Measurements from ENCODE around the gene FAM131C. TPM values are rescaled to one million over a fixed set of nuclear protein-coding genes. Genes with fewer than 3 reads are reported as not detected.
"Not testable (repeated sequence)": the region's sequence is repeated elsewhere in the genome, so short reads cannot be mapped to it uniquely, and the experiment has no call there.

FAM131C gene
- total RNA-seq, 6 experiments from 2014 or later = 0.19 to 1.00 TPM; not detected in 4

DNA sequence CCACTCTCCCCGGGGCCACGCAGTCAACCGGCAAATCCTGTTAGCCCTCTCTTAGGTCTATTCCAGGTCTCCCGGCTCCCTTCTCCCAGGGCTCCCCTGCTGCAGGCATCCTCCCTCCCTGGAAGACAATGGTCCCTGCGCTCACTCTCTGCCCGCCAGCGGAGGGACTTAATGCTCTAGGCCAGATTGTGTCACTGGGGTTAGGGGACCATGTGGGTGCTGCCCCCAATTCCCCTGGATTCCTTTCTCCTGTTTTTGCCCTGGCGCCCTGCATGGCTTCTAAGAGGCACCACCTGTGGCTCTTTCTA is 8.2 kb downstream of the FAM131C start:
- Histone ChIP-seq H3K4me3 (no peak overlapping the region), H3K4me1 (peaks cover 0 to 24% (median 13%) of the 10 kb centered on the region in 4 donors), H3K36me3 (no peaks in the 10 kb centered on the region), H3K27ac (no peak overlapping the region), H3K9me3 (no peaks in the 10 kb centered on the region), H3K27me3 (no peaks in the 10 kb centered on the region)
- intact Hi-C loops (cut with DNase I) = loop anchor here in 1 of 2 donors (10.0 kb wide), 1 partner anchor 80 kb away; no protein-coding TSS in a partner anchor
- no peak for ATAC-seq
- no peak for DNase-seq
- TF ChIP-seq, protein P1, sequence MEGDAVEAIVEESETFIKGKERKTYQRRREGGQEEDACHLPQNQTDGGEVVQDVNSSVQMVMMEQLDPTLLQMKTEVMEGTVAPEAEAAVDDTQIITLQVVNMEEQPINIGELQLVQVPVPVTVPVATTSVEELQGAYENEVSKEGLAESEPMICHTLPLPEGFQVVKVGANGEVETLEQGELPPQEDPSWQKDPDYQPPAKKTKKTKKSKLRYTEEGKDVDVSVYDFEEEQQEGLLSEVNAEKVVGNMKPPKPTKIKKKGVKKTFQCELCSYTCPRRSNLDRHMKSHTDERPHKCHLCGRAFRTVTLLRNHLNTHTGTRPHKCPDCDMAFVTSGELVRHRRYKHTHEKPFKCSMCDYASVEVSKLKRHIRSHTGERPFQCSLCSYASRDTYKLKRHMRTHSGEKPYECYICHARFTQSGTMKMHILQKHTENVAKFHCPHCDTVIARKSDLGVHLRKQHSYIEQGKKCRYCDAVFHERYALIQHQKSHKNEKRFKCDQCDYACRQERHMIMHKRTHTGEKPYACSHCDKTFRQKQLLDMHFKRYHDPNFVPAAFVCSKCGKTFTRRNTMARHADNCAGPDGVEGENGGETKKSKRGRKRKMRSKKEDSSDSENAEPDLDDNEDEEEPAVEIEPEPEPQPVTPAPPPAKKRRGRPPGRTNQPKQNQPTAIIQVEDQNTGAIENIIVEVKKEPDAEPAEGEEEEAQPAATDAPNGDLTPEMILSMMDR (IDR thresholded peaks at IDR 0.05) = no peak
- no peak for TF ChIP-seq POLR2A (IDR thresholded peaks at IDR 0.05)
- WGBS (ENCODE audit: insufficient coverage, low coverage, low lambda C conversion rate, missing lambda C conversion rate) = 87% methylated on average over 3 of the region's 8 CpGs

DNA sequence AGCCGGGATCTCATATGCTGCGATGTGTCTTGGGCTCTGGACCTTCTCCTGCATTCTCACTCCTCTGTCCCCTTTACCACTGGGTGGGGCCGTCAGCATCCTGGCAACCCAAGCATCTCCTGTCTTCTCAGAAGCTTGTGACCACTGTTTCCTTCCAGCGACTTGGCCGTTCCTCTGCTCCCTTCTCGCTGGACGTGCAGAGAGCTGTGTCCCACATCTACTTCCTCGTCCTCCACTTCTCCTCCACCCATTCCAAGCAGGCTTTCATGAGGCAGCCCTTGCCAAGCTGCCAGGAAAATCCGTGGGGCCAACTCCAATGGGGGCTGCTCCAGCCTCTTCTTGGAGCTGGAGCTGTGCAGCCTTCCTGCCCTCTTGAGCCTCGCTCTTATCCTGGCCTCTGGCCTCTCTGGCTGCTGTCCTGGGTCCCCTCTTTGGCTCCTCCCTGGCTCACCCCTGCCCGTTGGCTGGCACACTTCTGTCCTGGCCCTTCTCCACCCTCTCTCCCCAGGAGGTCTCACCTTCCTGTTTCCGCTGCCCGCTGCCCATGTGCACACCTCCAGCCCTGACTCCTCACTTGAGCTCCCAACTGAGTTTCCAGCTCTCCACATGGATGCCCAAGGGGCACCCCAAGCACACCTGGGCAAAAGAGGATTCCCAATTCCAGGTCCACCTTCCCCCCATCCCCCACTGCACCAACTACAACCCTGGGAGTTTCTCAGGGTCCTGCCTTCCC is 8.7 kb downstream of the FAM131C start:
- Histone ChIP-seq H3K9me3 (no peaks in the 10 kb centered on the region), H3K36me3 (no peaks in the 10 kb centered on the region), H3K4me3 (no peak overlapping the region), H3K27ac (no peak overlapping the region), H3K4me1 (peaks cover 0 to 24% (median 13%) of the 10 kb centered on the region in 4 donors), H3K27me3 (no peaks in the 10 kb centered on the region)
- WGBS (ENCODE audit: insufficient coverage, low coverage, low lambda C conversion rate, missing lambda C conversion rate) = 50% methylated on average over 11 of the region's 13 CpGs
- ATAC-seq = no peak
- TF ChIP-seq, protein P1 (IDR thresholded peaks at IDR 0.05) = no peak
- TF ChIP-seq POLR2A (IDR thresholded peaks at IDR 0.05) = no peak
- DNase-seq = no peak
- intact Hi-C loops (cut with DNase I) = loop anchor here in 1 of 2 donors (10.0 kb wide), 1 partner anchor 80 kb away; no protein-coding TSS in a partner anchor

DNA sequence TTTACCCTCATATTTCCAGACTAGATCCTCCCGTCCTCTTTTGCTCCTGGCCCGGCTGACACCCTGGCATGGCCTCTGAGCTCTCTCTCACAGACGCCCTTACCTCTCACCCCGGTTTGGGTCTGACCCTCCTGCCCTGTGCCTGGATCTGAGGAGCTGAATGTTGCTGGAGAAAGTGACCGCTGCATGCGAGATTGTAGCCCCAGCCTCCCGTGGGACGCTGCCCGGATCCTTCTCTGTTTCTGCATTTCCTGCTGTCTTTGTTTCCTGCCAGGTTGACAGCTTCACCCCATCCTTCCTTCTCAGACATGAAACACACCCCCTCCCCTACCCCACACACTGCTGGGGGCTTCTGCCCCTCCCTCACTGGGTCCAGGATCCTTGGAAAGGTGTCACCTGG is 9.5 kb downstream of the FAM131C start:
- no peak for TF ChIP-seq POLR2A (IDR thresholded peaks at IDR 0.05)
- TF ChIP-seq, protein P1 (IDR thresholded peaks at IDR 0.05) = no peak
- no peak for ATAC-seq

DNA sequence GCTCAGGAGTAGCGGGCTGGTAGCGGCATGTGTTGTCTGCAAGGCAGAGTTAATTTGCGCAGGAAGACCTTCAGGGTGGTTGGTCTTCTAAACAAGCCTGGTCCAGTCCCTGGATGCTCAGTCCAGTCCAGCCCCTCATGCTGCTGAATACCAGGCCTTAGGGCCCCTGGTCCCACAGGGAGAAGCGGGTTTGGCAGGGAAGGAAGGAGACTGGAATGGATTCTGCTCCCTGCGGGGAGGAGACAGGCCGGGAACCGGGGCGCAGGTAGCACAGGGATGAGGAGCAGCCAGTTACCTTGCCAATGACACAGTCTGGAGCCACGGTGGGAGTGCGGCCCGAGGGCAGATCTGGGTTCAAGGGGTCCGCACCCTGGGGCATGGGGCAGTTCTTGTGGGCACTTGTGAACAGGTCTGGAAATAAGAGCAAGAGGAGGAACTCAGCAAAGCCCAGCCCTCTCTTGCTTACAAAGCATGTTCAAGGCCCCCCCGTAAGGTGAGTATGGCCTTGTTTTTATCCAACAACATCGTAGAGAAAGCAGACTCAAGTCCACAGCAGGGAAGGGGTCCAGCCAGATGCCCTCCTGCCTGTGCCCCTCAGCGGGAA is 10.1 kb downstream of the FAM131C start:
- Histone ChIP-seq H3K27ac (no peak overlapping the region), H3K36me3 (no peaks in the 10 kb centered on the region), H3K27me3 (no peaks in the 10 kb centered on the region), H3K4me3 (no peak overlapping the region), H3K4me1 (peaks cover 0 to 18% (median 8%) of the 10 kb centered on the region in 4 donors), H3K9me3 (no peaks in the 10 kb centered on the region)
- TF ChIP-seq, protein P1 (IDR thresholded peaks at IDR 0.05) = no peak
- no peak for TF ChIP-seq POLR2A (IDR thresholded peaks at IDR 0.05)
- ATAC-seq = no peak
- no peak for DNase-seq
- WGBS (ENCODE audit: insufficient coverage, low coverage, low lambda C conversion rate, missing lambda C conversion rate) = 87% methylated on average over 11 of the region's 15 CpGs
- intact Hi-C loops (cut with DNase I) = loop anchor here in 1 of 2 donors (10.0 kb wide), 1 partner anchor 81 kb away; no protein-coding TSS in a partner anchor

More for the DNA sequence above, 9.5 kb downstream of the FAM131C start:
- no peak for DNase-seq
- Histone ChIP-seq H3K27ac (no peak overlapping the region), H3K4me1 (peaks cover 0 to 24% (median 12%) of the 10 kb centered on the region in 4 donors), H3K36me3 (no peaks in the 10 kb centered on the region), H3K9me3 (no peaks in the 10 kb centered on the region), H3K27me3 (no peaks in the 10 kb centered on the region), H3K4me3 (no peak overlapping the region)
- WGBS (ENCODE audit: insufficient coverage, low coverage, low lambda C conversion rate, missing lambda C conversion rate) = 61% methylated on average over 9 of the region's 9 CpGs
- intact Hi-C loops (cut with DNase I) = loop anchor here in 1 of 2 donors (10.0 kb wide), 1 partner anchor 81 kb away; no protein-coding TSS in a partner anchor

DNA sequence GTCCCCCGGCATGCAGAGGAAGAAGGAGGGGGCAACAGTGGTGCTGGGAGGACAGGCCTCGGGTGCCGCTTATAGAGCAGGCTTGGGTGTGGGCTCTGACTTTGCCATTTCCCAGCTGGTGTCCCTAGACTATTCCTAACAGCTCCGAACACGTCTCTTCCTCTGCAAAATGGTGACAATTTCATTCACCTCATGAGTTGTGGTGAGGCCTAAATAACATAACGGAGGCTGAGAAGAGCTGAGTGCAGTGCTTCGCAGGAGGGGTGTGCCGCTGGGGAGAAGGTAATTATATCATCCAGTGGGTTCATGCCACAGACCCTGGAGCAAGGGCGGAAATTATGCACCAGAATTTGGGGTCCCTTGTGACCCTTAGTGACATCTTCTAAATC is 10.8 kb downstream of the FAM131C start:
- H3K9me3 ChIP-seq, H3K27ac ChIP-seq, H3K27me3 ChIP-seq, H3K4me3 ChIP-seq, DNase-seq, ATAC-seq, H3K36me3 ChIP-seq: not testable (repeated sequence)
- 85% methylated on average over 9 of the region's 9 CpGs for WGBS (ENCODE audit: insufficient coverage, low coverage, low lambda C conversion rate, missing lambda C conversion rate)
- H3K4me1 ChIP-seq = peaks cover 0 to 11% (median 2%) of the 10 kb centered on the region in 4 donors
- intact Hi-C loops (cut with DNase I) = loop anchor here in 1 of 2 donors (10.0 kb wide), 1 partner anchor 82 kb away; no protein-coding TSS in a partner anchor

DNA sequence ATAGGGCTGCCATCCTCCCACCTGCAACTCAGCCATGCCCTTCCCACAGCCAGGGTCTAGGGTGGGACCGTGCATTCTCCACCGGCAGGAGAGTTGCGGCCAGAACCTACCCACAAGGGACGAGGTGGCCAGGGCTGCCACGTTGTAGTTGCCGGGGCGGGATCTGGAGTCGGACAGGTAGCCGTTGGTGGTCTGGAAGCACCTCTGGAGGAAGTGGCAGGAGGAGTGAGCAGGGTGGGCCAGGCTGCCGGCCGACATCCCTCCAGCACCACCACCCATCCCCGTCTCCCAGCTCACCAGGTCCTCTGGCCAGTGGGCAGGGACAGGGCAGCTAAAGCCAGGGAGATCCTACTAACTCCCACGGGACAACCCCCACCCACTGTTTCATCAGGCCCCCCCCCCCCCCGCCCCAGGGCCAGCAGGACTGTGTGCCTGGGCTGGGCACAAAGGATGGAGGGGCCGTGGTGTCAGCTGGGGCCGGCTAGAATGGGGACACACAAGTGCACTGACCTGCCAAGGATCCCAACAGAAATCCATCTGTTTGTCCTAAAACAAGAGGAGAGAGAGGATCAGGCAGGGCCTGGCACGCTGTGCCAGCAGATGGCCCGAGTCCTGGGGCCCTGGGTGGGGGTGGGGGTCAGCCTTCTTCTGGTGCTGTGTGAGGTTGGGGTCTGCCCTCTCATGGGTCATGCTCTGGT is 11.3 kb downstream of the FAM131C start:
- not testable (repeated sequence) for DNase-seq, H3K36me3 ChIP-seq, H3K4me3 ChIP-seq, ATAC-seq, H3K27me3 ChIP-seq, H3K27ac ChIP-seq, H3K9me3 ChIP-seq, H3K4me1 ChIP-seq
- 26% methylated on average over 3 of the region's 18 CpGs for WGBS (ENCODE audit: insufficient coverage, low coverage, low lambda C conversion rate, missing lambda C conversion rate)
- intact Hi-C loops (cut with DNase I) = loop anchor here in 1 of 2 donors (10.0 kb wide), 1 partner anchor 83 kb away; no protein-coding TSS in a partner anchor
